ENCODE data around the gene SYT1.
"Not testable (repeated sequence)": the region's sequence is repeated elsewhere in the genome, so short reads cannot be mapped to it uniquely, and the experiment has no call there.

SYT1 gene

GRCh38 chr12:78966926-78967325 lies 102.4 kb downstream of the SYT1 start:
- no peak for DNase-seq (ENCODE audit: low read depth)

GRCh38 chr12:78968226-78968625 lies 103.7 kb downstream of the SYT1 start:
- DNase-seq (ENCODE audit: low read depth) = no peak

- no peak for DNase-seq (ENCODE audit: low read depth)
Measured at GRCh38 chr12:78970041-78970440, 105.5 kb downstream of the SYT1 start.

GRCh38 chr12:78977304-78977867 lies 112.8 kb downstream of the SYT1 start:
- DNase-seq (ENCODE audit: low read depth) = no peak

- no peak for DNase-seq (ENCODE audit: low read depth)
Measured at GRCh38 chr12:78994168-78994791, 129.7 kb downstream of the SYT1 start.

GRCh38 chr12:79000501-79000900 lies 135.9 kb downstream of the SYT1 start:
- DNase-seq (ENCODE audit: low read depth) = no peak

GRCh38 chr12:79001404-79001803 lies 136.8 kb downstream of the SYT1 start:
- DNase-seq (ENCODE audit: low read depth) = no peak

DNA sequence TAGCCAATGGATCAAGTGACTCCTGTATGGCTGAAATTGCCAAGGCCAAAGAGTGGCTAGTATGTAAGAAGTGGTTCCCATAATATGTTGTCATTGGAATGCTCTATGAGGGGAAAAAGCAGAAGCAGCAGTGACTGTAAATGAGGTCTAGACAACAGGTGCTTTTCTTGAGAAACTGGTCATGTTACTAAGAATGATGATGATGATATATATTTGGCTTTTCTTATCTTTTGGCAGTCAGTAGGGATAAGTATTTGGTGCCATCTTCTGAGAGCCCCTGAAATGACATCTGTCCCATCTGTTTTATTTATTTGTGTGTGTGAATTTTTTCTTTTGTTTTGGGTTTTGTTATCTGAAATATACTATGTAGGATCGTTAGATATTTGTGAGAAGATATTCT lies 141.7 kb downstream of the SYT1 start:
- DNase-seq (ENCODE audit: low read depth) = no peak

DNA sequence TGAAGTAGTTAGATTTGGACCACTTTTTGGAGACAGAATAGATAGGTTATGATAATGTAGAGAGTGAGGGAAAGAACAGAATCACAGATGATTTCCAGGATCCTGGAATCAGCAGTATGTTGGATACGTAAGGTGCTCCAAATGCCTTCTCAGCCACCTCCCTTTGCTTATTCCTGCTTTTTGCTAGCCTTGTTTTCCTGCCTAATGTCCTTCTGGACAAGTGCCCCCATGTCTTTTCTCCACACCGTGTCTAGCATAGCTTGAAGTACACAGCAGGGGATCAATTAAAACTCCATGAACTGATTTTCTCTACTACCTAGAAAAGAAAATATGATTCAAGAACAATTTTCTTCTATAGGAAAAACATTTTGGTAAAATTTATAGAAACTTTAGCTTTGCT lies 144.0 kb downstream of the SYT1 start:
- no peak for DNase-seq (ENCODE audit: low read depth)

- DNase-seq (ENCODE audit: low read depth) = no peak
Measured at GRCh38 chr12:79012636-79013035, 148.1 kb downstream of the SYT1 start.

GRCh38 chr12:79016181-79016580 lies 151.6 kb downstream of the SYT1 start:
- no peak for DNase-seq (ENCODE audit: low read depth)

DNA sequence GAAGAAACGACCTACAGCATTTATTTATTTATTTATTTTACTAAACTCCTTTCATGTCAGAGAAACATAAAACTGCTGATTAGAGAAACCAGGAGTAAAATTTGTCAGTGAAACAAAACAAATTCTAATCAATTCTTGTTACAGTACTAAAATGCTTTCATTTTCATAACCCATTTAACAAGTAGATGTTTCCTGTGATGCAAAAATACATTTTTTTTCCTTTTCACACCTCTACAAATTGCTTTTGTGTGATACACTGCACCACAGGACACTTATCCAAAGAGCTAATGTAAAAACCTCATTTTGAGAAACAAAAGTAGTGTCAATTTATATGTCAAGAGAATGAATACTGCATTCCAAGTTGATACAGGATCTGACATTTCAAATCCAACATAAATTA lies 155.1 kb downstream of the SYT1 start:
- DNase-seq (ENCODE audit: low read depth) = no peak

DNA sequence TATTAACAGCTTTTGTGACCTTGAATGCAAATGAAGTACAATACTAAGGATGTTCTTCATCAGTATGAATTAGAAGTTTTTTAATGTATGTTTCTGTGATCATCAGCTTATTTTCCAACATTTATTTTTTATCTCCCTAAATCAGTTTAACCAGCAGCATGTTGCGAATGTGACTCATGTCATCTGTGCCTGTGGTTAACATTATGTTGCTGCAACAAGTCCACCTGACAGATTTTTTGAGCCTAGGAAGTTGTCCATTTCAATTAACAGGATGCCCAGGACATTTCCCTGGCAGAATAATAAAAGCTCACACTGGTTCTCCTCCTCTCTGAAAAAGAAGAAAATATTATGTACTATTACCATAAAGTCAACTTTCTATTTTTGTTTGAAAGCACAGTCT lies 155.5 kb downstream of the SYT1 start:
- no peak for DNase-seq (ENCODE audit: low read depth)

GRCh38 chr12:79021021-79021420 lies 156.4 kb downstream of the SYT1 start:
- DNase-seq (ENCODE audit: low read depth) = no peak

DNA sequence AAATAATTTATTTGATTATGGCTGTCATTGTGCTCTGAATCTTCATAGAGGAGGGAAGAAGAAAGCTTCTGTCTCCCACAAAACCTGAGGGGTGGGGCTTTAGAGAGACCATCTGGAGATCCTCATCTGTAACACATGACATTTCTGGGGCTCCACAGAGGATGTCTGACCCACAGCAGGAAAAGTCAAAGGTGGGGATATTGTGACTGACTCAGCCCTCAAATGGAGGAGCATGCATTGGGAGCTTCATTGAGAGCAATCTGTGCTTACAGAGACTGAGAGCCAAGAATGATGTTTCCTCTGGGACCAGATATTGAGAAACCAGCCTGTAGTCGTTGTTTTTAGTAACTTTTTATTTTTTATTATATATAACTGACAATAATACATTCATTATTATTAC lies 158.7 kb downstream of the SYT1 start:
- no peak for DNase-seq (ENCODE audit: low read depth)

DNA sequence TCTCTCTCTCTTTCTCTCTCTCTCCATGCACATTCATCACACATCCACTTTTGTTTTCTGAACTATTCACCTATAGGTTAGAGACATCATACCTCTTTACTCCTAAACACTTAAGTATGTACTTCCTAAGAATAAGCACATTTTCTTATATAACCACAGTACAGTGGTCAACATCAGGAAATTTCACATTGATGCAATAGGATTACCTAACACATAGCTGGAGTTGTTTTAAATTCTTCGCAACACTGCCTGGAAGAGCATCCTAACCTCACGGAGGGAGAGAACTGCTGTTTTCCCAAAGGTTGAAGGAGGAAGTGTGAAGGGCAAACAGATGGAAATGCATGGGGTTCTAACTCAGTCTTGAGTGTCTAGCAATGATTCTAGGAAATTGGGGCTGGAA lies 159.2 kb downstream of the SYT1 start:
- no peak for DNase-seq (ENCODE audit: low read depth)

DNA sequence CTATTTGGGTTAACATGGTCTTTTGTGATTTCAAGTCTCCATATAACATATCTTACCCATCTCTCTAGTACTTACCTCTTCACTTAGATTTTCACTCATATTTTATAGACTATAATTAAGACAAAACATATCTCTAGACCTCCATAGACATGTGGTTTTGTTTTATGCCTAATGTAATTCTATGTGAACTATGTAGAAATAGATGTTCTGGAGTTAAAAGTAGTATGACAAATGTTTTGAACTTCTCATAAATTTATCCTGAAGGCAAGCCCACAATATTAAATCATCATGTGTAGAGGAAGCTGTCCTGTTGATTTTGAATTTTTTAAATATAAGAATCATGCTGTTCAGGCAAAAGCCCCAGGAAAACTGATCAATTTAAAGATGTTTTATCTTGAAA lies 169.2 kb downstream of the SYT1 start:
- no peak for DNase-seq (ENCODE audit: low read depth)

DNA sequence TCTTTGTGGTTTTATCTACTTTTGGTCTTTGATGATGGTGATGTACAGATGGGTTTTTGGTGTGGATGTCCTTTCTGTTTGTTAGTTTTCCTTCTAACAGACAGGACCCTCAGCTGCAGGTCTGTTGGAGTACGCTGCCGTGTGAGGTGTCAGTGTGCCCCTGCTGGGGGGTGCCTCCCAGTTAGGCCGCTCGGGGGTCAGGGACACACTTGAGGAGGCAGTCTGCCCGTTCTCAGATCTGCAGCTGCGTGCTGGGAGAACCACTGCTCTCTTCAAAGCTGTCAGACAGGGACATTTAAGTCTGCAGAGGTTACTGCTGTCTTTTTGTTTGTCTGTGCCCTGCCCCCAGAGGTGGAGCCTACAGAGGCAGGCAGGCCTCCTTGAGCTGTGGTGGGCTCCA lies 180.2 kb downstream of the SYT1 start:
- not testable (repeated sequence) for DNase-seq (ENCODE audit: low read depth)

GRCh38 chr12:79045149-79045703 lies 180.7 kb downstream of the SYT1 start:
- DNase-seq (ENCODE audit: low read depth) = not testable (repeated sequence)

GRCh38 chr12:79046021-79046420 lies 181.4 kb downstream of the SYT1 start:
- no peak for DNase-seq (ENCODE audit: low read depth)

- no peak for DNase-seq (ENCODE audit: low read depth)
Measured at GRCh38 chr12:79048962-79049361, 184.4 kb downstream of the SYT1 start.

GRCh38 chr12:79053394-79053793 lies 188.8 kb downstream of the SYT1 start:
- no peak for DNase-seq (ENCODE audit: low read depth)

- DNase-seq (ENCODE audit: low read depth) = no peak
Measured at GRCh38 chr12:79055926-79056674, 191.5 kb downstream of the SYT1 start.

Data from activated T-cell treated with anti-CD3 and anti-CD28 coated beads for 24 hours (primary cell).